DMS79 treated with DMSO at 0.1 percent for 48 hours (cell line): ENCODE results near the gene KIFBP.
A peak's percentile ranks its signal among the peaks of the same experiment; 100 is the strongest.
"Not testable (repeated sequence)": the region's sequence is repeated elsewhere in the genome, so short reads cannot be mapped to it uniquely, and the experiment has no call there.

Source experiments
- DNase-seq: peaks from one replicate; lab custom pipeline; 2025; lab: John Stamatoyannopoulos, UW

KIFBP gene

DNA sequence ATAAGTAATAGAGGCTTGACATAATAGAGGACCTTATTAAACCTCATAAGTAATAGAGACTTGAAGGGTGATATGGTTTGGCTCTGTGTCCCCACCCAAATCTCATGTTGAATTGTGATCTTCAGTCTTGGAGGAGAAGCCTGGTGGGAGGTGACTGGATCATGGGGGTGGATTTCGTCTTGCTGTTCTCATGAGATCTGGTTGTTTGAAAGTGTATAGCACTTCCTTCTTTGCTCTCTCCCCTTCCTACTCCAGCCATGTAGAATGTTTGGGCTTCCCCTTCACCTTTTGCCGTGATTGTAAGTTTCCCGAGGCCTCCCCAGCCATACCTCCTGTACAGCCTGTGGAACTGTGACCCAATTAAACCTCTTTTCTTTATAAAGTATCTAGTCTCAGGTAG, 8.6 kb downstream of the KIFBP start:
- no peak for DNase-seq

DNA sequence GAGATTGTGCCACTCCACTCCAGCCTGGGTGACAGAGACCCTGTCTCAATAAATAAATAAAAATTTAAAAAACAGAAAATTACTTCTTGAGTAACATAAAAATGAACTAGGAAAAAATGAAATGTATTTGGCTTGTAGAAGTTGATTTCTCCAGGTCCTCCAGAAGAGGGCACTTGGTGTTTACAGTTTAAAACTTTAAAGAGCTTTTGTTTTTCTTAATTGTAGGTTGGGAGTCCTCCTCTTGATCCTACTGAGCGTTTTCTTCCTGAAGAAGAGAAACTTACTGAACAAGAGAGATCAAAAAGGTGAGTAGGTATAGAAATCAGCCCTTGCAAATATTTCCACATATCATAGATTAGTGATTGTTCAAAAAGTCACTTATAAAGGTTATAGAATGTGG, 16.2 kb downstream of the KIFBP start:
- no peak for DNase-seq

DNA sequence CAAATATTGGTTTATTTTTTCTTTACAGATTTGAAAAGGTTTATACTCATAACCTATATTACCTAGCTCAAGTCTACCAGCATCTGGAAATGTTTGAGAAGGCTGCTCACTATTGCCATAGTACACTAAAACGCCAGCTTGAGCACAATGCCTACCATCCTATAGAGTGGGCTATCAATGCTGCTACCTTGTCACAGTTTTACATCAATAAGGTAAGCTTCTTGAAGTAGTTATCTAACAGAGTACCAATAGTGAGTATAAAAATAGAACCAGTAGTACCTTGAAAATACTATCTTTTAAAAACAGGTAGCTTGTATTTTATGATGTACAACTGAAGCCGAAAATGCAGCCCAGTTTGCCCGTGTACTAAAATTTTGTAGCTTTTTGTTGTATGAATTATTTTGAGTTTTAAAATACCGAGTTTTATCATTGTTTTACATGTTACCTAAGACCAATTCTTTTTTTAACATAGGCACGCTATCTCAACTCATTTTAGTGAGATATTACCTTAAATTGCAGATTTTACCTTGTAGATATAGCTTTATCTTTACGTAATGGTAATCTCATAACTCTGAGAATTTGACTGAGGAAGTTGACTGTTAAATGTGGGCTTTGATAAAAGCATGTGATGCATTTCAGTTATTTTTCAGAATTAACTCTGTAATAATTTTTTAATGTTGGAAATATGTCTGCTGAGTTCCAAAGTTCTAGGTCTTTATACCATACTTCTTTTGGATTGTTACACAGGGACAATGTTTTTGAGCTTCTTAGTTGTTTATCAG, 17.3 kb downstream of the KIFBP start:
- DNase-seq: no peak

DNA sequence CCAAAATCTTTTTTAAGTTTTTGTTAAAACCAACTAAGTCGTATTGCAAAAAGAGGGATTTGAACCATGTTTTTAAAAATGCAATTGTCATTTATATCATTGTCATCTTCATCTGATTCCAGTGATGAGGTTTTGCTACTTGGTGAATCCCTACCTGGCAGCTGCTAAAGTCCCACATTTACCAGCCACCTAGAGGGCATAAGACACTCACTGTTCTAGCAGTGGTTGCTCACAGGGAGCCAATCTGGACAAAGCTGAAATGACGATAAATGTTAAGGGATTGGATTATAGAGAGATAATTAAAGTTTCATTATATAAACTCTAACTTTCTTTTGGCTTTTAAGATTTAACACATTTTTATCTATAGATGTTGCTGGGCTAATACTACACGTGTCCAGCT, 18.7 kb downstream of the KIFBP start:
- no peak for DNase-seq

DNA sequence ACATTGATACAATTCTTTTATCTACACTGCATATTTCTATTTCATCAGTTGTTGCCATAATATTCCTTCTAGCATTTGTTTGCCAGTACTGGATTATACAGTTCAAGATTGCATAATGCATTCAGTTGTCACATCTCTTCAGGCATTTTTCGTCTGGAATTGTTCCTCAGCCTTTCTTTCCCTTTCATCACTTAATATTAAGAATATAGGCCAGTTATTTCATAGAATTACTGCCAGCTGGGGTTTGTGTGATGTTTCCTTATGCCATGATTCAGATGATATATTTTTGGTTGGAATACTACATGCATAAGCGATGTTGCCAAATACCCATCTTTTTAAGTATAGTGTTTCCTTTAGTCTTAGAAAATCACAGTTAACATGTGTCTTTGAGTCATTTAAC, 20.8 kb downstream of the KIFBP start:
- DNase-seq: no peak

DNA sequence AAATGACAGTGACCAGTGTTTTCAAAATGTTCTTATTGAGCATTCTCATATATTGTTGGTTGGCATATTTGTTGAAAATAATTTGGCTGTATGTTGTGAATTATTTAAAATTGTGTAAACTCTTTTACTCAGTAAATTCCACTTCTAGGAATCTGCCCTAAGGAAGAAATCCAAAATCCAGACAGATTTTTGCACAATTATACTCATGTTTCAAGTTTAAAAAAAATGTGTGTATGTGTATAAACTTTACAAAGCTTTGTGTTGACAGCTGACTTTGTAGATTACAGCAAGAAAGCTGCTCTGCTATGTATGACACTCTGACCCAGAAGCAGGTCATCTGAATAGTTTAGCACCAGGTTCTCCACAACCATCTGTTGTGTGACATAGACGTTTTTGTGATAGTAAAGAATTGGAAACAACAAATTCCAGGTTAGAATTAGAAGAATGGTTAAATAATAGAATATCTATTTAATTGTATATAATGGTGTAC, 21.6 kb downstream of the KIFBP start:
- DNase-seq: no peak

DNA sequence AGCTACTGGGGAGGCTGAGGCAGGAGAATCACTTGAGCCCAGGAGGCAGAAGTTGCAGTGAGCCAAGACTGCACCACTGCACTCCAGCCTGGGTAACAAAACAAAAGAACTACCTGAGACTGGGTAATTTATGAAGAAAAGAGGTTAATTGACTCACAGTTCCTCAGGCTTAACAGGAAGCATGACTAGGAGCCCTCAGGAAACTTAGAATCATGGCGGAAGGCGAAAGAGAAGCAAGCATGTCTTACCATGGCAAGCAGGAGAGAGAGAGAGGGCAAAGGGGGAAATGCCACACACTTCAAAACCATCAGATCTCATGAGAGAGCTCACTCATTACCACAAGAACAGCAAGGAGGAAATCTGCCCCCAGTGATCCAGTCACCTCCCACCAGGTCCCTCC, 24.2 kb downstream of the KIFBP start:
- not testable (repeated sequence) for DNase-seq

DNA sequence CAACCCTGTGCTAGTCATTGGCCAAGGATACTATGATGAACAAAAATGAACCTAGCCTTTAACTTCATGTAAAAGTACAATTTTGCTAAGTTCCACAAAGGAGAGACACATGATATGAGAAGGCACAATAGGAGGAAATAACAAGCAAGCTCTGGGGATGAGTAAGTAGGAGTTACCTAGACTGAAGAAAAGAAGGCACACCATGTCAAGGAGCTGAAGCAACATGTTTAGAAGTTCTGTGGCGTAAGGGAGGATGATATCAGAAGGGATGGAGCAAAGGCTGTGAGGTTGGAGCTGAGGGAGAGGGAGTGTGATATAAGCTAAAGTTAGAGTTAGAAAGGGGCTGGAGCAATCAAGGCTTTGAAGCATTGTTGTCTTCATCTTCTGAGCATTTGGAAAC, 25.6 kb downstream of the KIFBP start:
- DNase-seq: no peak

DNA sequence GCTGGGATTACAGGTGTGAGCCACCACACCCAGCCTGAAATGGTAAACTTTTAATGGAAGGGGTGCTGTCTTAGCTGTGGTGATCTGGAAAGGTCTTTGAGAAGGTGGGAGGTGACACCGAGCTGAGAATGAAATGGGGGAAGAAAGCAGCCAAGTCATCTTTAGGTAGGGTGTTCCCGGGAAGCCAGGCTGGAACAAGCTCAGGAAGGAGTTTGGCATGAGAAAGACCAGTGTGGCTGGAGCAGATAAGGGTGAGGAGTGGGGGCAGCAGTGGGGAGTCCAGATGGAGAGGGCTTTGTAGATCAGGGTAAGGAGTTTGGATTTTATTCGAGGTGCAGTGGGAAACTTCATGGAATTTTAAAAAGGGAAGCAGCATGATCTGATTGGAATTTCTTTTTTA, 30.0 kb downstream of the KIFBP start:
- DNase-seq: no peak

DNA sequence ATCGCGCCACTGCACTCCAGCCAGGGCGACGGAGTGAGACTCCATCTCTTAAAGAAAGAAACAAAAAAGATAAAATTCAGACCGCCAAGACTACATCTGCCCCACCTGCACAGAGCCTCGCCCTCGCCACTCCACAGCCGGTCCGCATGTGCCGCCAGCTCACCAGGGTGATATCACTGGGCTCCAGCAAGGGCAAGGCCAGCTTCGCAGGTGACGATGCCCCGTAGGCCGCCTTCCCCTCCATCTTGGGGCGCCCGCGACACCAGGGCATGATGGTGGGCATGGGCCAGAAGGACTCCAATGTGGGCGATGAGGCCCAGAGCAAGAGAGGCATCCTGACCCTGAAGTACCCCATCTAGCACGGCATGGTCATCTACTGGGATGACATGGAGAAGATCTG, 34.0 kb downstream of the KIFBP start:
- no peak for DNase-seq

DNA sequence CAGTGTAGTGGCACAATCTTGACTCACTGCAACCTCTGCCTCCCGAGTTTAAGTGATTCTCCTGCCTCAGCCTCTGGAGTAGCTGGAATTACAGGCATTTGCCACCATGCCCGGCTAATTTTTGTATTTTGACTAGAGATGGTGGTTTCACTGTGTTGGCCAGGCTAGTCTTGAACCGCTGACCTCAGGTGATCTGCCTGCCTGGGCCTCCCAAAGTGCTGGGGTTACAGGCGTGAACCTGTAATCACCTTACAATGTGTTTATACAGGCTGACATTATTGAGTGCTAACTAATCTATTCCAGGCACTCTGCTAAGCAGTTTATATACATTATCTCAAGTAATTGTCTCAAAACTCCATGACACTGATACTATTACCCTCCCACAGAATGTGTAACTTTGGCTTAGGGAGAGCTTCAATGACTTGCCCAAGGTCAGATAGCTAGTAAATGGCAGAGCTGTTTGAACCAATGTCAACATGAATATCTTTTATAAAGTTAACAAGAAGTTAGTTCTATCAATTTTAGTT, 36.8 kb downstream of the KIFBP start:
- DNase-seq: no peak

DNA sequence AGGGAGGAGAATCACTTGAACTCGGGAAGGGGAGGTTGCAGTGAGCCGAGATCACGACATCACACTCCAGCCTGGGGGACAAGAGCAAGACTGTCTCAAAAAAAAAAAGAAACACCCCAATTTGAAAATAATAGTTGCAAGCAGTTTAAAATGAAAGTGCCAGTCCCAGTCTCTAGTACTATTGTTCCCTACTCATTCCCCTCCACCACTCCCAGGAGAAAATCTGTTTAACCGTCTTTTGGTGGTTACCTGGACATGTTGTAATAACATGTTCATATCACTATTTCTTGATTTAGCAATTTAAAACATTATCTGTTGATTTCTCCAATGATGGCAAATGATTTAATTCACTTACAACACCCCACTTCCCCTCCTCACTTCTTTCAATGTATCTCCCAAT, 44.7 kb downstream of the KIFBP start:
- no peak for DNase-seq

DNA sequence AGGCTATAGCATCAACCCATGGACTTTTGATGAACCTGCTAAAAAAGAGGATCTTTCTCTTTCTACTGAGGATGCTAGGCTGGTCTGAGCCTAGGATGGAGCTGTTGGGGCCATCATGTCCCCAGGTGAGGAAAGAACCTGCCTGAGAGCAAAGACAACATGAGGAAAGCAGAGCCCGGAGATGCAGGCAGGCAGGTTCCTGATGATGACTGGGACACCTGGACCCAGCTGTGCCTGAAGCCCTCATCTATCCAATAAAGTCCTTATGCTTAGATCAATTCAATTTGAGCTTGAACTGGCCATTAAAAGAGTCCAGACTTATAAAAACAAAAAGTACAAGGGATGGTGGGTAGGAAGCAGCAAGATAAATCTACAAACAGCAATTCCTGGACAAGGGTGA, 48.9 kb downstream of the KIFBP start:
- no peak for DNase-seq

DNA sequence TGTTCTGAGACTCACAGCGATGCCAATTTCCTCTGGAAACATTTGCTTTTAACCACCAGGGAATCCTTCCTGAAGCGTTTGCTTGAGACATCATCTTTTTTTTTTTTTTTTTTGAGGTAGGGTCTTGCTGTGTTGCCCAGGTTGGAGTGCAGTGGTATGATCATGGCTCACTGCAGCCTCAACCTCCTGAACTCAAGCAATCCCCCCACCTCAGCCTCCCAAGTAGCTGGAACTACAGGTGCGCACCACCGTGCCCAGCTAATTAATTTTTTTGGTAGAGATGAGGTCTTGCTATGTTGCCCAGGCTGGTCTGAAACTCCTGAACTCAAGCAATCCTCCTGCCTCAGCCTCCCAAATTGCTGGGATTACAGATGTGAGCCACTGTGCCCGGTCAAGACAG, 52.3 kb downstream of the KIFBP start:
- DNase-seq: not testable (repeated sequence)

DNA sequence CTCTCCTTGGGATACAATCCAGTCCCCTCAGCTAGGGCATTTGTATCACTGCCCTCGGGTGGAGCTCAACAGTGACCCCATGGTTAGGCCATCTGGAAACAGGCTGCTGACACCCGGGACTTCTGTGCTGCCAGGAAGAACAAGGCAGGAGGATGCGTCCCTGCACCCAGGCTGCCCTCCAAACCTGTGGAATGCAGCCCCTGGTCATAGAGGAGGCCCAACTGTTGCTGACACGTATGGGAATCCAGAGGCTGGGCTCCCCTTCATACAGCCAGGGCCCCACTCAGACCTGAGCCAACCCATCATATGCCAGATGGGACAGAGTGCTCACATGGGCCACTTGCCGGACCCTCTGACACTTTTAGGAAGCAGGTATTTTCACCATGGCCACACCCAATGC, 53.8 kb downstream of the KIFBP start:
- DNase-seq: no peak

DNA sequence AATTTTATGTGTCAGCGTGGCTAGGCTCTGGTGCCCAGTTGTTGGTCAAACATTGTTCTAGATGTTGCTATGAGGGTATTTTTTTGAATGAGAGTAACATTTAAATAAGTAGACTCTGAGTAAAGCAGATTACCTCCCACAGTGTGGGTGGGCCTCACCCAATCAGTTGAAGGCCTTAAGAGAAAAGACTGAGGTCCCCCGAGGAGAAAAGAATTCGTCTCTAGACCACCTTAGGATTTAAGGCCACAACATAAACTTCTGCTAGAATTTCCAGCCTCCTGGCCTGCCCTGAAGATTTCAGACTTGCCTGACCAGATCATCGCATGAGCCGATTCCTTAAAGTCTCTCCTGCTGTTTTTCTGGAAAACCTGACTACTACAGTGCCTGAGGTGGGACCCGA, 54.2 kb downstream of the KIFBP start:
- no peak for DNase-seq

DNA sequence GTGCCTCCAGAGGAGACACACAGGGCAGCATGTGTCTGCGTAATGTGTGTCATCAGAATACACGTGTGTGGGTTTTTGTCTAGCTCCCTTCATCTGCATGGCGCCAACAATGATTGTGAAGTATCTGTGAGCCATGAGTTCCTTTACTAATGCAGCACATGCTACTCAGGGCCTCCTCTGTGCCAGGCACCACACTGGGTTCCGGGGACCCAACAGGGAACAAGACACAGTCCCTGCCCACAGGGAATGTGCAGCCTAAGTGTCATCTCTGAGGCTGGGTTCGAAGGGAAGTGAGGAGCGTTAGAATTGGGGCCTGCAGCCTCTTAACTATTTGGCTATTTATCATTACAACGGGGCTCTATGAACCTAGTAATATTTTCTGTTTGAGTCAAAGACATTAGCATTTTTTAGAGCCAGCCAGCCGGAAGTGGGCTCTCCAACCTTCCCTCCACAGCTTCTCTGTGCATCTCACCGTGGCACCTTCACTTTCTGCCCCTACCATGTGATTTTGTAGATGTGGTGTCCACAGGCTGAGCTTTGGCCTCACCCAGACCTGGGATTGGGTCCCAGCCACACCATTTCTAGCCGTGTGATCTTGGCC, 55.4 kb downstream of the KIFBP start:
- no peak for DNase-seq

DNA sequence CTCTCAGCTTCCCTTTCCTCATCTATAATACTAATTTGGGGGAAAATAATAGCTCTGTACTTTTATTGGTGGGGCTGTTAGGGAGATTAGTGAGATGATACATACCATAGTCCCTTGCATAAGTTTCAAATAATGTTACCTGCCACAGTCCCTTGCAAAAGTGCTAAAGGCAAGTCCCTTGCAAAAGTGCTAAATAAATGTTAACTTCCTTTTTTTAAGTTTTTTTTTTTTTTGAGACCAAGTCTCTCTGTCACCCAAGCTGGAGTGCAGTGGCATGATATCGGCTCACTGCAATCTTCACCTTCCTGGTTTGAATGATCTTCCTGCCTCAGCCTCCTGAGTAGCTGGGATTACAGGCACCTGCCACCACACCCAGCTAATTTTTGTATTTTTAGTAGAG, 55.9 kb downstream of the KIFBP start:
- DNase-seq: no peak

DNA sequence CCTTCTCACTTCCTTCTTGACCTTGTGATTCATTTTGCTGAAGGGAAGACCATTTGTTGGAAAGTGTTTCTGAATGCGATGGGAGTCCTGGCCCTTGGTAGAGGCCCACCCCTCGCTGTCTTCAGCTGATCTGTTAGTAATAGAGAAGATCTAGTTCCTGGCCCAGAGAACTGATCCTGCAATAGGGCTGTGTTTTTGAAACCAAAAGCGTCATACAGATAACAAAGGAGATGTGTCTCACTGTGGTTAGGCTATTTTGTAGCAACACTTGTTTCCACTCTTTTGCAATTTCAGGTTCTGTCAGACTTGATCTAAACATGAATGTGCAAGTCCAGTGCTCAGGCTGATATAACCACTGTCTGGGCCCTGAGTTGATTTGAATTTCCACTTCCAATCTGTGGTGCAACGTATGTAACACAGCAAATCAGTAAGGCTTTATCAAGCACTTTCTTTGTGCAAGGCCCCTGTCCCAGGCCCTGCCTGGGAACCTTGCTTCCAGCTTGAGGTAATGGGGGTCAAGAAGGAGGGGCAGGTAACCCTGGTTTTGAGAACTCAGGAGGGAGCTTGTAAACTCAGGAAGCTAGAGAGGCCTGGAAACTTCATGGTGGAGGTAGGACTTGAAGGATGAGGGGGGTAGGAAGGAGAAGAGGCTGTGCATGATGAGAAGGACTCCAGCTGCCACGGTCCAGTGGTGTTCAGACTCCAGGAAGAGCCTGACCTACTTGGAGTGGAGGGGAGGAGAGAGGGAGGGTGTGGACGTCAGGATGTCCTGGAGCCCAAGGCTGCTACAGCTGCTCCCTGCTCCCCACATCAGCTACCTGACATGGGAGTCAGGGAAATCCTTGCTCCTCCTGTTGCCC, 57.1 kb downstream of the KIFBP start:
- peak; percentile 10 for DNase-seq

DNA sequence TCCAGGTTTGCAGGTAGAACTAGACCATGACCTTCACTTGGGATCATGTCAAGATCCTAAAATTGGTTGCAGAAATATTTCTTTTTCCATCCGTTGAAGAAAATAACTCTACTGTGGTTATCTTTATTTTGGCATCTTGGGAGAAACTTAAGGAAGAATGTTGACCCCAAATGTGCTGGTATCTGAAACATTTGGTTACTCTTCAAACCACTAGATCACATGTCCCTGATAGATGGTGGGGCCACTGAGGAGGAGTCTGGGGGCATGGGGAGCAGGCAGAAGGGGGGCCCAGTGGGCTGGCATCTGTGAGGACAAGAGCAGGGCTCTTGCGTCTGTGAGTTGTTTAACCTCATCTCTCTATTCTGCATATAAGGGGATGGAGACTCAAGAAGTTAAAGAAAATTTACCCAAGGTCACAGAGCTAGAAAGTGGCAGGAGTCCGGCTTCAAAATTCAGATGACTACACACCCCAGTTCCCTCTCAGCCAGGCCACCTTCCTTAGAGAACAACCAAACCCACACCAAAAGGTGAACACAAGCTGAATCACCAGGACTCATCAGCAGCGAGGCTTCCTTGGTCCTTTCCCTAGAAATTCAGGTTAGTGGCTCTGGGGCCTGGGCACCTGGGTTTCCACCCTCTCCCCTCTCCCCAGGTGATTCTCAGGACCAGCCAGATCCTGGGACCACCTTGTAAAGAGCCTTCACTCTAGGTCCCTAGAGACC, 58.7 kb downstream of the KIFBP start:
- no peak for DNase-seq

DNA sequence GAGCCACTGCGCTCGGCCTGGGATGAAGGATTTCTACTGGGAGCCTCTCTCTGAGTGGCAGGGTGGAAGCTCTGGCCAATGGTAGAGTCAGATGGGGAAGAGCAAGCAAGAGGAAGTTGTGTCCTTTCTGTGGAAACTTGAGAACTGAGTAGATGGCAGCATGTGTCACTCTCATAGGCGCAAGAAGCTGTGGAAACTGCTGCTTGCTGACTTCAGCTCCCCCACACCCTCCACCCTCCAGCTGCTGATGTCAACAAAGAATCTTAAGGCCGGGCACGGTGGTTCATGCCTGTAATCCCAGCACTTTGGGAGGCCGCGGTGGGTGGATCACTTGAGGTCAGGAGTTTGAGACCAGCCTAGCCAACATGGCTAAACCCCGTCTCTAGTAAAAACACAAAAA, 59.5 kb downstream of the KIFBP start:
- no peak for DNase-seq

DNA sequence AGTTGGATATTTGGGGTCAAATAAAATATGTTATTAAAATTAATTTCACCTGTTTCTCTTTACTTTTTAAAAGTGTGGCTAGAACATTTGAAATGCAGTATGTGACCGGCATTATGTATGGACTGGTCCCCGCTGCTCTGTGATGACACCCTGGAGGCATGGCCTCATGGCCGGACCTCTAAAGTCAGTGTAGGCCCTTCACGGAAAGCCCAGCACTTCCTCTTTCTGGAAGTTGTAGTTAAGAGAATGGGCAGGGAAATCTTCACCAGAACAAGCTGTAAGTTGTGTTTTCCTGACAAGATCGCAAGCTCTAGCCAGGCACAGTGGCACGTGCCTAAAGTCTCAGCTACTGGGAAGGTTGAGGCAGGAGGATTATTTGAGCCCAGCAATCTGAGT, 61.0 kb downstream of the KIFBP start:
- no peak for DNase-seq
